ENCODE data around the gene REPS2.

REPS2 gene

DNA sequence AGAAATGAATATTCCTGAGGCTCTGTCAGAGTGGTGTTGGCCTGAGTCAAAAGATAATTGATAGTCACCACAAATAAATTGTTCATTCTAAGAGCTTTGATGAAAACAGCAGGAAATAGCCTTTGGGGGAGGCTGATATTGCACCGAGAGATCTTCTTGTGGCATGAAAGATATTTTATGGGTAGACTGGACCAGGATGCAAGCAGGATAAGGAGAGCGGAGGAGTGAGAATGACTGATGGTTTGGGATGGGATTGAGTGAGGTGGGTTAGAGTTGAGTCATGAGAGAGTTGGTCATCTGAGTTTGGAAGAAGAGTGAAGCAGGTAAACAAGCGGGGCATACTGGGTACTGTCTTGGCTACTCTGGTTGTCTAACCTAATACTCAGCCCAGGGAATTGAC lies 88.7 kb downstream of the REPS2 start:
- DNase-seq (ENCODE audit: low read depth in 2 of 2) = no peak

DNA sequence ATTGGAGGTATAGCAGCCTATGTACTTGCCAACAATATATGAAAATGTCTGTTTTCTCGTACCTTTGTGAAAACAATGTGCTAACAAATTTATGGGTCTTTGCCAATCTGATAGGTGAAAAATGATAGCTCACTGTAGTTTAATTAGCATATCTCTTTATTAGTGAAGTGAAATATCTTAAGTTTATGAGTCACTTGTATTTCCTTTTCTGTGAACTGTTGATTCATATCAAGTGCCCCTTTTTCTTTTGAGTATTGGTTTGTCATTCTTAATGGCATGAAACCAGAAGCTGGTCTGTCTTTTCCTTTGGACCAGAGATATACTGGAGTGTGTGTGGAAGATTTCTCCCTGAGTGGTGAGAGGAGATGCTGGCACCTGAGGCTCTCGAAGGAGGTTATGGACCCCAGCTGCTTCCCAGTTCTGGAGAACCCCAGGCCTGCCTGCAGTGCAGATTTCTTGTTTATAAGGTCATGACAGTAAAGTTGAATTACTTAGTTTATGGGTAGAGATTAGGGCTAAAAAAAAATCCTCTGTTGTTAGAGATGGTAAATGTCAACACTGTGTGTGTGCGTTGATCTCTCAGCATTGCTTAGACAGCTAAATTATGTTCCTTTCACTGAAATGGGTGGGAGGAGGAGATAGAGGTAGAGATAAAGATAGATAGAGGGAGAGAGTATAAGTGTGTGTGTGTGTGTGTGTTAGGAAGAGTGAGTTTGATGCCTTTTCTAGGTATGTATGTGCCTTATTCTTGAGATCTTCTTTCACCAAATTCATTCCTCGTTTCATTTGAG lies 89.9 kb downstream of the REPS2 start:
- DNase-seq (ENCODE audit: low read depth in 2 of 2) = no peak

DNA sequence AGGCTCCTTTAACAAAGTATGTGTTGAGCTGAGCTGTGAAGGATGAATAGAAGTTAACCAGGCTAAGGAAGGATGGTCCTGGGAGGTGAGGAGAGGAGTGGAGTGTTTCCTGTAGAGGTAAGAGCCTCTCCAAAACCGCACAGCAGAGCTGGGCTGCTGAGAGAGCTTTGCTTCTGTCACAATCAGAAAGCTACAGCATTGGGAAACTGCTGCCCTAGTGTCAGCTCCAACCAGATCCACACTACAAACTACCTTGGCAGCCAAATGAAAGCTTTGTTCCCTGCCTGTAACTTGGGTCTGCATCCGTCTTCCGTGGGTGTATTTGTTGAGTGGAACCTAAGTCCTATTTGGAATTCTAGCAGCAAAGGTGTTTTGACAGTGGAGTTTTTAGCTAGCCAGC lies 91.8 kb downstream of the REPS2 start:
- DNase-seq (ENCODE audit: low read depth in 2 of 2) = no peak

DNA sequence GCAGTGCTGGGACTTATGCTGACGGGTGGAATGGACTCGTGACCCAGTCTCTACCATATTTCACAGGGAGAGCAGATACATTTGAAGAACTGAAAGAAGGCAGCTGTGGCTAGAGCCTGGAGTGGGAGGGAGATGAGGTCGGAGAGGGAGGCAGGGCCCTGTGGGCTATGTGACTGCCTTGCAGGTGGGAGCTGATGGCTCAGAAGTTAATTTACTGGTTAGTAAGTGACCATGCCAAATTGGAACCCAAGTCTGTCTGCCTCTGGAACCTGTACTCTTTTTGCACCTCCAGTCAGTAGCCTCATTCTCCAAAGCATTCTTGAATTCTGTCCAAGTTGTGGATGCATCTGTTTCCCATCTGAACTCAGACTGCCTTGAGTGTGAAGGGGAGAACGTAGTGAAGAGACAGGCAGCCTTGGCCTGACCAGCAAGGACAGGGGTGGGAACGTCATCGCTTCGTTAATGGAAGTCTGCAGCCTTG lies 92.3 kb downstream of the REPS2 start:
- no peak for DNase-seq (ENCODE audit: low read depth in 2 of 2)

DNA sequence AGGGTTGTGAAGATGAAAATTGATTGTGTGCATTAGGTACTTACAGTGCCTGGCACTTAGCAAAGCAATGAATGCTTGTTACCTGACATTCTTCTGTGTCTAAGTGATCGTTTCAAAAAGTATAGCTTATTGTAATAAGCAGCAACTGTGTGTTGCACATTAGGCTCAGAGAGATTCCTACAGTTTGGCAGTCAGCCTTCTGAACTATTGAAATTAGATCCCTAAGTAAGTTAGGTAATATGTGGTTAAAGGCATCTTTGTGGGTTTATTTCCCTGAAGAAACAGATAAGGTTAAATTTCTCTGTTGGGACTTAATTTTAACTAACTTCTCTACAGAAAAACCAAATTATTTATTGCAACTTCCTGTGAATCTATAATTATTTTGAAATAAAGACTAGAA lies 93.4 kb downstream of the REPS2 start:
- DNase-seq (ENCODE audit: low read depth in 2 of 2) = no peak

DNA sequence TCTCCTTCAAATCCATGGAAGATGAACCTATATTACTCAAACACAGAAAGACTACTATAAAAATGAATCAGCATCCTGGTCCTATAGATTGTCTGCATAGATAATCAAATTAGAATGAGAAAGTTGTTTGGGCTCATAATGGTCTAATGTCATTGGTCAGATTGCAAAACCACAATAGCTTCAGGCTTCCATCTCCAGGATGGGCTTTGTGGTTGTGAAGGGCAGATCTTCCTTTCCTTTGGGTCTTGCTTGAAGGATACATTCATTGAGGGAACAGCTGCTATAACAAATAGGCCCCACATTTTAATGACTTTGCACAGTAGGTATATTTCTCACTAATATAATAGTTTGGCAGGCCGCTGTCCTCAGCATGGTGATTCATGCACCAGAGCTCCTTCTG lies 94.3 kb downstream of the REPS2 start:
- no peak for DNase-seq (ENCODE audit: low read depth in 2 of 2)

DNA sequence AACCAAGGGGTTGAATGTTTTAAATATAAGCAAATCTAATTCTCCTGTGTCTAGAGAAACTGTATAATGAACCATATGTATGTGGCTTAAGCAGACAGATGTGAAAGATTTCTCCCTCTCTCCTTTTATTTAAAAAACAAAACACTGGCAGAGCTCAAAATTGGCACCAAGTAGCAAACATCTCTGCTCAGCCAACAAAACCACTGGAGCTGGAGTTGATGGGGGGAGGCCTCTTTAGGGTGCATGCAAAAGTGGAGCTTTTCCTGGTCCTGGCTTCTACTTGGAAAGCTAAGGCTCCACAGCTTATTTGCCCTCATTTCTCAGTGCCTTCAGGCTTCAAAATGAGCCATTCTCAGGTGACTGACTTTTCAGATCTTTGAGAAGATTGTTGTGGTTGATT lies 95.6 kb downstream of the REPS2 start:
- no peak for DNase-seq (ENCODE audit: low read depth in 2 of 2)

DNA sequence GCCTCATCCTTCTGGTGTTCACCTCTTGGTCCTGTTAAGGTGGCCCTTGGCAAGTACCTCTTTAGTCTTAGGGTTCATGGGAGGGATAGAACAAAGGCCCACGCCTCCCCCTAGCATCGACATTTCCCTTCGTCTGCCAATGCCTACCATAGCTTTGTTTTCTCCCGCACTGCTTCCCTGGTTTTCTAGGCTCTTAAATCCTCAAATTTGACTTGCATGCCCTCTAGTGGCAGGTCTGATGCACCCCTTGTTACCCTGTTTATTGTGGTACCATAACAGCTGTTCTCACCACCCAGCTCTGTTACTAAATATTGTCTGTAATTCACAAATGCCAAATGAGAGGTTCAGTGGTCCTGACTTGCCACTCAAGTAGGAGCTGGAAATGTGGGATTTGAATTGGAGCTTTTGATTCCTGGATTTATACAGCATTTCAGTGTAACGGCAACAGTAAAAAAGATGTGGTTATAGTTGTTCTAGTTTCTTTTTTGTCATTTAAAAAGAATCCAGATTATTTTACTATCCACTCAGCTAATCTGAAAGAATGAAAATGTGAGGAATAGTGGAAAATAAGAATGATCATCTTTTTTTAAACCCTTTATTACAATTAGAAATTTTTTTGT lies 100.1 kb downstream of the REPS2 start:
- DNase-seq (ENCODE audit: low read depth in 2 of 2) = peak in 1 of 2 donors; percentile 5

DNA sequence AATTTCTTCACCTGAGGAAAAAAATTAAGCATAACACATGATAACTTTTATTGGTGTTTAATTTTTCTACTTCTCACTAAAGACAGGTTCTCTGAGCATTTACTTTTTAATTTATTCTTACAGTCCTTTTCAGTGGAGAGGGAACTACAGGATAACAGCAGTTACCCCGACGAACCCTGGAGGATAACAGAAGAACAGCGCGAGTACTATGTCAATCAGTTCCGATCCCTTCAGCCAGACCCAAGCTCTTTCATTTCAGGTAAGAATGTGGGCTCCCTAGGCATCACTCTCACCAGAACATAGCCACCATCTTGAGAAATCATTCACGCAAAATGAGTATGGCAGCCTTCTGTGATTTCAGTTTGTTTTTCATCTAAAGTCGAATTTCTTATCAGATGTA lies 100.8 kb downstream of the REPS2 start:
- no peak for DNase-seq (ENCODE audit: low read depth in 2 of 2)

DNA sequence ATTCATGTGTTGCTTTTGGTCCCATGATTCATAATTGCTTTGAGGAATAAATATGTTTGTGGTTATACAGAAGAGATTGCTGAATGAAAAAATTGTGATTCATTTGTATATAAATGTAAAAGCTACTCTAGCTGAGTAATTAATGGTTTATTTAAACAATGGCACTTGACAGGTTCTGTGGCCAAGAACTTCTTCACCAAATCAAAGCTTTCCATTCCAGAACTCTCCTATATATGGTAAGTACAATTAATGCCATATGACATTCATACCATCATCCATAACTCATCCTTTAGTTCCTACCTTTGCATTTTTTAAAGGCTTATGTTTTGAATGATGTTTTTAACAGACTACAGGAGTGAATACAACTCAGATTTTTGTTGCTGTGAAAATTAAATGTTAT lies 105.8 kb downstream of the REPS2 start:
- DNase-seq (ENCODE audit: low read depth in 2 of 2) = no peak

DNA sequence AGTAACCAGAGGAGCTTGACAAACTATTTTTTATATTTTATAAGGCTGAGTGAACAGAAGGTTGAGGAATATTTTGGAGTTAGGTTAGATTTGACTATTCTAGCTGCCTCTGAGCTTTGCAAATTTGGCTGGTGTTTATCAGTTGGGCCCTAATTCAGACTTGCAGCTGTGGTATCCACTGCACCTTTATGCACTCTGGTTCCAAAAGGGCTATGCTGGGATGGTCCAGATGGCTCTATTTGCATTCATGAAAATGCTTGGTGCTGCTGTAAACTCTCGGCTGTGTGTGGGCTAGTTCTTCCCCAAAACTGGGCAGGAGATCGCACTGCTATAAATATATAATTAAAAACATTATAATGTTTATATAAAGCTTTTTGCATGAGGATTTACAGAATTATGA lies 106.3 kb downstream of the REPS2 start:
- DNase-seq (ENCODE audit: low read depth in 2 of 2) = no peak

DNA sequence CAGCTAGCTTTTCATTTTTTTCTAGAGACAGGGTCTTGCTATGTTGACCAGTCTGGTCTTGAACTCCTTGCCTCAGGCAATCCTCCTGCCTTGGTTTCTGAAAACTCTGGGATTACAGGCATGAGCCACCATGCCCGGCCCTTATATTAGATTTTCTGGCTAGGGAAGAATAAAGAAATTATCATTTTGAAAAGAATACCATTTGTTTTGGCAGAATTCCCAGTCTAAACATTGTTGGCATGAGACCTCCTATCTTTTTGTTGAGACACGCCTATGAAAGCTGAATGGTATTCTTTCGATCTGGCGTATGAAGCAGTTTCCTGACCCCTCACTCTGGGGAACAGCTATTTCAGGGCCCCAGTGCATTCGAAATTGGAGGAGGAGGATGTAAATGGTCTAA lies 107.0 kb downstream of the REPS2 start:
- DNase-seq (ENCODE audit: low read depth in 2 of 2) = no peak

DNA sequence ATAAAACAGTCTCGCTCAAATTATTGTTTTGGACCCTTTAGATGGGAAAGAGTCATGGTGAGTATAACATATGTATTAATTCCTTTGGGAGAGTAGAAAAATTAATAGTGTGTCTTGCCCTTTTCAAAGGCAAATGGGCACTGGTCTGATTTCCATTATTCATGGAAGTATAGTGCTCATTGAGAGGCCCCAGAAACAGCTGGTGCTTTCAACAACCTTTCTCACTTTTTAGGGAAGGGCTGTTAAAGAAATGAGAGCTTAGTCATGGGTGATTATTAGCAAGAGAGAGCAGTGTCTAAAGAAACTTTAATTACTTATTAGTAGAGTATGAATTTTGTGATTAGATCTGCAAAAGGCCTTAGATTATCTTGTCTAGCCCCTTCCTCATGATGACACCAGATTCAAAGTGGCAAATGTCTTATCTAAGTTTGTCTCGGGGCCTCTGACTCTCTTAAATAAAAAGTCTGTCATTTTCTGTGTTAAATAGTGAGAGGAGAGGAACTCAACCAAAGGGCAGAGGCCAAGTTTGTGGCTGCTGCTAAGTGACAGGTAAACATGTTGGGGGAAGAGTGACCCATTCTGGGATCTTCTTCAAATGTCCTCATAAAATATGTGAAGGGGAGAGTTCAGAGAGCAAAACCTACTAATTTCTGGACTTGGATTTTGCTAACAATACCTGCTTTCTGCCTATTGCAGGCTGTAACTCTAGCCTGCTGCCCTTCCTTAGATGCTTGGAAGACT lies 110.6 kb downstream of the REPS2 start:
- no peak for DNase-seq (ENCODE audit: low read depth in 2 of 2)

DNA sequence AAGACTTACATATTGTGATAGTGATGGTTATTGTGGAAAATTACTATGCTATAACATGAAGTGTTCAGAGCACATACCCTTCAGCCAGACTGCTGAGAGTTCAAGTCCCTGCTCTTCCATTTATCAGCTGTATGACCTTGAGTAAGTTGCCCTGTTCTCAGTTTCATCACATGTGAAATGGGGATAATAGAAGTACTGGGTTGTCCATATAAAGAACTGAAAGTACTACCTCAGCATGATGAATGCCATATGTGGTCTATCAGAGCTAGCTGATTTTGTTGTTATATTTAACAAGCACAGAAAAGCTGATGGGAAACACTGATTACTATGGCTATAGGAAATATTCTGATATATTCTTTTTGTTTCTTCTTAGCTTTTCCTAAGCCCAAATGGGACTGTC lies 115.6 kb downstream of the REPS2 start:
- no peak for DNase-seq (ENCODE audit: low read depth in 2 of 2)

DNA sequence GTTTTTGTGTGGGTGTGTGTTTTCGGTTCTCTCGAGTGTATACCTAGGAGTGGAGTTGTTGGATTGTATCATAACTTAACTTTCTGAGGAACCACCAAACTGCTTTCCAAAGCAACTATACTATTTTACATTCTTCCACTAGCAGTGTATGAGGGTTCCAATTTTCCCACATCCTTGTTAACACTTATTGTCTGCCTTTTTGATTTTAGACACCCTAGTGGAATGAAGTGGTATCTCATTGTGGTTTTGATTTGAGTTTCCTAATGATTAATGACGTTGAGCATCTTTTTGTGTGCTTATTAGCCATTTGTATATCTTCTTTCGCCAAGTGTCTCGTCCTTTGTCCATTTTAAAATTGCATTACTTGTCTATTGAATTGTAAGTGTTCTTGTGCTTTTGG lies 118.6 kb downstream of the REPS2 start:
- DNase-seq (ENCODE audit: low read depth in 2 of 2) = no peak

DNA sequence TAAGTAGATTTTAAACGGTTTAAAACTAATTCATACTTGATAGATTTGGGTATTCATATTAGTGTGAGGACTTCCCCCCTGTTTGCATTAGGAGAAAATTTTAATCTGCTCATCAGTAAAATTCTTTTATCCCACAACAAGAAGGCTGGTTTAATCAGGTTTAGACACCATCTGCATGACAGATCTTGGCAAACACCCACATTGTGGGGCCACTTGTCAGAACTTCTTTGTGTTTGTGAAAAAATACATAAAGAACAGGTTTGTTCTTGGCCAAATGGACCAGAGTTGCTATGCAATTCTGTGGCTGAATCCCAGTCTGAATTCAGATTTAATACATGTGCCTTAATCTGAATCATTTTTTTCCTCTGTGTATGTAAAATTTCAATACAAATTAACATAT lies 121.1 kb downstream of the REPS2 start:
- DNase-seq (ENCODE audit: low read depth in 2 of 2) = no peak

DNA sequence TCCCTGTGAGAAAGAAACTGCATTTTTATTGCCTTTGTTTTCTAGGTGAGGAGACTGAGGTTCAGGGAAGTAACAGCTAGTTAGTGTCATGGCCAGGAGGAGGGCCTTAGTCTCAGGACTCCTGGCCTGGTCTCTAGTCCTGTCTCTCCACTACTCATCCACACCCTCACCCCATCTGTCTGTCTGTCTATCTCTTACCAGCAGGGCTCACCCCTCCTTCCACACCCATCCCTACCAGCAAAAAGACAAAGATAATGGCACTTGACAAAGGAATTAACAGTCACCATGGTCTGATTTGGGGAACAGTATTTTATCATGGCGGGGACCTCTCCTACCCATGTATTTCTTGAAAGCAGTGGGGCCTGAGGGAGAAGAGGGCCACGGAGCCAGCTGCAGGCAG lies 125.8 kb downstream of the REPS2 start:
- DNase-seq (ENCODE audit: low read depth in 2 of 2) = no peak

DNA sequence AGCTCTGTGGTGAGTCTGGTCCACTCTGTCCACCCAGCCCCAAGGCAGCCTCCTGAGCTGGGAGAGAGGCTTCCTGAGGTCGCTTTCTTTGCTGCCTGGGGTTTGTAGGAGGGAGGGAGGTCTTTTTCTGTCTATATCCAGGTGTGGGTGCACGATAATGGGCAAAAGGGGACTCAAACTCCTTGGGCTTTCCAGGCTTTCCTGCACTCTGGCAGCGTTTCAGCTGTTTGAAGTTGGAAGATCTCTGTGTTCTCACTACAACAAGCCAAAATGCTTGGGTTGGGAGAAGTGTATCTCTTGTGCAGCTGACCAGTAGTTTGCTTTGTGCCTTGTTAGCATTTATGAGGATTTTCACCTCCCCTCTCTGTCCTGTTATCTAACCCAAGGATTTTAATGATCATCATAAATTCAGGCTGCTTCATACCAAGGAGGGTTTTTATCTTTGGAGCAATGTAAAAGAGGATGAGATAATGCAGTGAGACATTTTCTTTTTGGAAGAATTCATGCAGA lies 126.3 kb downstream of the REPS2 start:
- DNase-seq (ENCODE audit: low read depth in 2 of 2) = no peak

DNA sequence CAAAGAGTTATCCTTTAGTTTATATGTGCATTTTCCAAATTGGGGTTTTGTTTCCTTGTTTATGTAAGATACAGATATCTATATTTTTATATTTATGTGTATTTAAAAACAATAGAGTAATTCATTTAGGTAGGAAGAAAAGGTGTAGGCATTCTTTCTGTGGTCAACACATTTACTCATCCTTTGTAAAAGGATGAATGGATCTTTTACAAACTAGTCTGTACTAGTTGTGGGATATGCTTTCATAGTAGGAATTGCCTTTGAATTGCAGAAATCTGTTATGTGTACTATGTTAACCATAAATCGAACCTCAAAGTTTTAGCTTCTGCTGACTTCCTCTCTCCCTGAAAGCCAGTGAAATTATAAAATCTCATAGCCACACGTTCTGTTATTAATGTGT lies 128.5 kb downstream of the REPS2 start:
- no peak for DNase-seq (ENCODE audit: low read depth in 2 of 2)

DNA sequence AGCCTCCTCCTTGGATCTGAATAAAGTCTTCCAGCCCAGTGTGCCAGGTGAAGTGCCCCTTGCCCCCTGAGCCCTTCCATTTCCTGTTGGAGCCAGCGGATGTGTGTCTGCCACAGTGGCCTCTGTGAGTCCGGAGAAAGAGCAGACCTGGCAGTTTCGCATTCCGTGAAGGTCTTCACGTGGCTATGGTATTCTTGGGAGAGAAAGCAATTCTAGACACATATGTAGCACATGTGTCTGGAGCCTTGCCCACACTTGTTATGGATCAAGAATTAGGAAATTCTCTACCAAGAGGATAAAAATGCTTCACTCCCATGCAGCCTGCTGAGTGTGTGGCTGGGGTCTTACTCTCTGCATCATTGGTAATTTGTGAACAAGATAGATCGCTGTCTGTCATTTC lies 130.9 kb downstream of the REPS2 start:
- DNase-seq (ENCODE audit: low read depth in 2 of 2) = no peak

DNA sequence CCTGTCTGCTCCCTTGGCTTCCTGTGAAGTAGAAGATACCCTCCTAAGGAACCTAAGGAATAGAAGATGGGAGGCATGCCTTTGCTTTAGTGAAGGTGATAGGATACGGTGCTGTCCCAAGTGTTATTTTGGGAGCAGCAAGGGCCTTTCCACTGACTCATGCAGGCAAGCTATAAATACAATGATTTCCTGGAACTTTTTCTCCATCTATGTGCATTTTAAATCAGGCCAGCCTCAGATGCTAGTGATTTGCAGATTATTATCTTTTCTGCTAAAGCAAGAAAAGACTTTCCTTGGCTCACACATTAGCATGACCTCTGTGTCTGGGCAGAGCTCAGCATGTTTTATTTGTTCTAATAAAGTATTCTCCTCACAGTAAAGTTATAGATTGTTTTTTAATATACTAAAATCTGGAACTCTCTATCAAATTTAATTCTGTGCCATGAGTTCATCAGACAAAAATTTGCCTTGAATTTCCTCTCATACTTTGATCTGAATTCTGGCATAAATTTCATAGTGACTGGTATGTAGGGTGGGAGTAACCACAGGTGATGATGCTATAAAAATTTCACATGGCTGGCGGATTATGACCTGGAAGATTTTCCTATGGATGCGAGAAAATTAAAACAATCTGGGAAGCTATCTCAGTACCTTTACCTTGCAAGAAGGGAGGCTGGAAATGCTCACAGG lies 131.7 kb downstream of the REPS2 start:
- DNase-seq (ENCODE audit: low read depth in 2 of 2) = no peak

DNA sequence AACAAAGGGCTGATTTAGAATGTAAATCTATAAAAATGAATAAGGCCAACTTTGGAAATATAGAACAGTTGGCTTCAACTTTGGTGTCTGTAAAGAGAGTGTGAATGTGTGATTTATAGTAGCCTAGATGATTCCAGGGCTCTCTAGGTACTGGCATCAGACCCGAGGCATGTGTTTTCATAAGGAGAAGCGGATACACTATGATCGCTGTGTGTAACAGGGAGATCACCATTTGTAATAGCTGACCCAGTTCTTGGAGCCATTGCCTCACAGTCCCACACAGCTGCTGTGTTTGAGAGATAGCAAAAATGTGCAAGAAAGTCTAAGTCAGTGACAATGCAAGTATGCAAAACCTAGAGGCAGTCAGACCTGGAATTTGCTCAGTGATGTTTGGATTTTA lies 135.1 kb downstream of the REPS2 start:
- DNase-seq (ENCODE audit: low read depth in 2 of 2) = no peak
